HG02884 (cell line): ENCODE data around the gene MECR.

Experiments used
- ATAC-seq: cut with Tn5 transposase; IDR thresholded peaks from one replicate; pipeline ENCODE4 v1.9.1; 2021; ENCODE audit warnings: mild to moderate bottlenecking, moderate library complexity; ENCODE audit not compliant: unreplicated experiment

Gene MECR

DNA sequence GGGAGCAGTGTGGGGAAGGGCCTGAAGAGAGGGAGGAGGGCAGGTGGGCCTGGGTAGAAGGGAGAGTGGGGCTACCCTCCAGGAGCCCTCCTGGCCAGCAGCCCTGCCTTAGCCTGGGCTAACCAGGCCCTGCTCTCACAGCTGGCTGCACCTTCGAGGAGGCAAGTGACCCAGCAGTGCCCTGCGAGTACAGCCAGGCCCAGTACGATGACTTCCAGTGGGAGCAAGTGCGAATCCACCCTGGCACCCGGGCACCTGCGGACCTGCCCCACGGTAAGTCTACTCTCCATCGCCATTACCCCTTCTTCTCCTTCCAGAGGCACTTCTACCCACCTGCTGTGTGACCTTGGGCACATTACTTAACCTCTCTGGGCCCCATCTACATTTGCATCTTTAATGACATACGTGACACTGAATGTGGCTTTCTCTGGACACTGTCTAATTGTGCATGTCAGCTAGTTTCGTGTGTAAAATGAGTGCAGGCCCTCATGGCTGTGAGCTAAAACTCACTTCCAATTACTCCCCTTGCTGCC, 24.5 kb upstream of the MECR start:
- no peak for ATAC-seq

DNA sequence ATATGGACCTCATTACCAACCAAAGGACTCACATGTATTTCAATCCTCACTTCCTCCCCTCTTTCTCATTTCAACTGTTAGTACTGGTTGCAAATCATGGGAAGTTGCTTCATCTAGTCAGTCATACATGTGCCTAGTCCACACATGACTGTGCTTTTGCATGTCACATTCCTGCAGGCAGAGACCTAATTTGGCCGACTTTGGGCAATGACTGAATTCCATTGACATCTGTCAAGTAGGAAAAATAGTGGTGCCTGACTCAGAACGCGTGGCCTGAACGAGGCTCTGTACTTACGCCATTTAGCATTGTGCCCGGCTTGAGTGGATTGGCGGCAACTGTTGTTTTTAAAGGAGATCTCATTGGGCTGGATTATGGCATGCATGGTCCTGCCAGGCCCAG, 23.6 kb upstream of the MECR start:
- ATAC-seq = no peak

DNA sequence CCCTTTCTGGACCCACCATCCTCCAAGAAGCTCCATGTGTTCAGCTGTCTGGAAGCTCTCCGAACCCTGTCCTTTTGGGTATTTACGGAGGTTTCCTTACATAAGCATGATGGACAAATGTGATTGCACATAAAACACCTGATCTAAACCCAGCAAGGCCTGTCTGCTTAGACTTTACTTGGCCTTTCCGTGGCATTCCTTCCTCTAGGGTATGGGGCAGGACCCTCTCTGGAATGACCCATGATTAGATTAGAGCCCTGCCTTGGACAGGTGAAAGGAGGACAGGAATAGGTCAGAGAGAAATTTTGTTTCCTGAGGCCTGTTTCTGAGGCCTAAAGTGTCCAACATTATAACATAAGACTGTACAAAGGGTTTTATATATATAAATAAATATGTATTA, 22.4 kb upstream of the MECR start:
- ATAC-seq = no peak

DNA sequence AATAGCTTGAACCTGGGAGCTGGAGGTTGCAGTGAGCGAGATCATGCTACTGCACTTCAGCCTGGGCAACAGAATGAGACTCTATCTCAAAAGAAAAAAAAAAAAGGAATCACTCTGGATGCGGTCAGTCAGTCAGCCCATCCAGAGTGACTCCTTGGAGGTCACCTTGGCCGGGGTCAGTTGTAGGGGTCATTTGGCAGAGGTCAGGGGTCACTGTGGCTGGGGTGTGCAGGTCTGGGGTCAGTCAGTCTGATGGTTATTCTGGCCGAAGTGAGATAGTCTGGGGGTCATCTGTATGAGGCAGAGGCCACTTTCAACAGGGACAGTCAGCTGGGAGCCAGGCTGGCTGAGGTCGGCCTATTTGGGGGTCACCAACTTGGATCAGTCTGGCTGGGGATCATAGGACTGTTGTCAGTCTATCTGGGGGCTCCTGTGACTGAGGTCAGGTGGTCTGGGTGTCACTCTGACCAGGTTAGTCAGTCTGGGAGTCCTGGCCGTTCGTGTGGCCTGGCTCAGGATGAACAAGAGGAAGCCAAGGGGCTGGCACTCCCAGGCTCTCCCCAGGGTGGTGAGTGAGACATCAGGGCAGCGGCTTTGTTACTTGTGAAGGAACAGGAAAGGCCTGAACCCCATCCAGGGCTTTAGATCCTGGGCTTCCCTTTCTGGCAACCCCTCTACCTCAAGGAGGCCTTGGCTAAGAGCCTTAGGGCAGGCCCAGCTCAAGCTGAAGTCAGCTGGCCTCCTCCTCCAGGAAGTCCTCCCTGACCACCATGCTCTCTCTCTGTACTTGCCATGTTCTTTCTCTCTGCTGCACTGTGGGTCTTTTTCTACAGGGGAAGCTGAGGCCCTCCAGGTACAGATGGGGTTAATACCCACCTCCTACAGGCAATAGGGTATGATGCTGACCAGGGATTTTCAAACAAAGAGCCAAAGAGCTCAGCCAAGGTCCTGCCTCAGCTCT, 20.7 kb upstream of the MECR start:
- no peak for ATAC-seq

DNA sequence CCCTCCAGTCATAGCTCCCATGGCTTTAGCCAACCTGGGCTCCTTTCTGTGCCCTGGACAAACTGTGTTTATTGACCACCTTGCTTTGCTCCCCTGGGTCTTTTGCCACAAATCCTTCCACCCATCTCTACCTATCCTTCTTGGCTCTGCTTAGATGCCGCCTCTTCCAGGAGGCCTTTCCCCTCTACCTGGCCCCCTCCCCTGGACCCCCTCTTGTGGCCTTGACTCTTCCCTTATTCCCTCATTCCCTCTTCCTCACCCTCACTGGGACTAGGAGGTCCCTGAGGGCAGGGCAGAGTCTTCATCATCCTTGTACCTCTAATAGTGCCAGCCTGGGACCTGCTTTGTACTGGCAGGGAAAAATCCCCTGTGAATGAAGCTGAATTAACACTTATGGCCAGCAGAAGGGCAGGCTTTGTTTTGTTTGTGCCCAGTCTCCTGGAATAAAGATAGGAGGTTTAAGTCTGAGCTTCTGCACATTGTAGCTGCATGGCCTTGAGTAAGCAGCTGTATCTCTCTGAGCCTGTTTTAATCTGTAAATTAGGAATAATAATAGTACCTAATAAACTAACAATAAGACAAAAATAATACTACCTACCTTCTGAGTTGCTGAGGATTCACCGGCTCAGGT, 19.3 kb upstream of the MECR start:
- no peak for ATAC-seq

DNA sequence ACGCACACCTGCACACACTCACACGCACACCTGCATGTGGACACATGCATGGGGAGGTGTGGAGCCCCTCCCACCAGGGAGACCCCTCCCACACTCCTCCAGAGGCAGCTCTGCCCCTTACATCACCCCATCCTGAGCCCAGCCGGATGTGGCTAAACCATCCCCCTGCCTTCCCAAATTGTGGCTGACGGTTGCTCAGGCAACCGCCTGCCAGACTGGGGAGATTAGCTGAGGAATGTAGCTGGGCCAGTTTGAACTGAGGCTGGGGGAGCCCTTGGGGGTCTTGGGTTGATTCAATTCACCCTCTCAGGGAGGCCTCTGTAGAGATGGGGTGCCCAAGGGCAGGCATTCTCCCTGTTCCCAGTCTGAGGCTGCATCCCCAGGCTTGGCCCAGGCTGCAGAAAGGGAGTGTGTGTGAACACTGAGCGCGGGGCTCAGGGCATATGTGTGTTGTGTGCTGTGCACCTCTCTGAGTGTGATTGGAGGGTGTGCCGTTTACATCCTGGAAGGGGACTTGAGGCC, 18.5 kb upstream of the MECR start:
- ATAC-seq = no peak

DNA sequence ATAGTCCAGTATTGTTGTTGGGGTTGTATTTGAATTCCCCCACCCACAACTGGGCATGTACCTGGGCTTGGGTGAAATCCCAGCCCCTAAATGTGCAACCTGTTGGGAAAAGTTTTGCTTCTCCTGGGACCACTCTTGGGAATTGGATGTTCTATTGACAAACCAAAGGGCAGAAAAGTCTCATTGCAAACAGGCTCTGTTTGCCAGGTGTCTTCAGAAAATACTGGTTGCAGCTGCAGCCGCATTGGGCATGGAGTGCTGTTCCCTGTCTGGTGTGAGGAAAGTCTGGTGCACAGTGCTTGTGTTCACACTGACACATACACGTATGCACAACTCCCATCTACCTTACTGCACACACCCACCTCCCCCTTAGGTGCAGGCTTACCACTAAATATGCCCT, 17.7 kb upstream of the MECR start:
- ATAC-seq = no peak

DNA sequence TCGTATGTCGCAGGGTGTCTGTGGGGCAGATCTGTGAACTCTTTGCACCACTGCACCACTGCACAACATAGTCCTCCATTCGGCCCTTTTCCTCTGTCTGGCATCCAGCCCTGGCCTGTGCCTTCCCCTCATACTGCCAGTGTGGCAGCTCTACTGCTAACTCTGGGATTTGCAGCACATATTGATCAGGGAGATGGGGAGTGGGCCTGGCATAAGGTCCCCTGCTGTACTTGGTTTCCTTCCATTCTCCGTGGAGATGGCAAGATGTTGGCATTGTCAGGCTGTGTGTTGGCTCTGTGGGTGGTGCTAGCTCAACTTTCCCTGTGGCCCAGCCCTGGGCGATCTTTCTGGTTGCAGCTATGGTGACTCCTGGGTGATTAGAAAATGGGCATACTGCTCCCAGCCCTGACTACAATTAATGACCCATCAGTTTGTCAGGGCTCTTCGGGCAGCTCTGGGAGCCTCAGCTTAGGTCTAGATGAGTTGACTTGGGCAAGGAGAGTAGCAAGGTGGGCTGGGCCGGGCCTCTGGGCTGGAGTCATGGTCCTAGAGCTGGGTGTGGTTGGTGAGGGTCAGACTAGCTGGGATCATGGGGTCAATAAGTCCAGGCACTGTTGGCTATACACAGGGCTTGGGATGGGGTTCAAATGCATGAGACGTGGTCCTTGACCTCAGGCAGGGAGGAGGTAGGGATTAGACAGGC, 17.0 kb upstream of the MECR start:
- ATAC-seq = no peak

DNA sequence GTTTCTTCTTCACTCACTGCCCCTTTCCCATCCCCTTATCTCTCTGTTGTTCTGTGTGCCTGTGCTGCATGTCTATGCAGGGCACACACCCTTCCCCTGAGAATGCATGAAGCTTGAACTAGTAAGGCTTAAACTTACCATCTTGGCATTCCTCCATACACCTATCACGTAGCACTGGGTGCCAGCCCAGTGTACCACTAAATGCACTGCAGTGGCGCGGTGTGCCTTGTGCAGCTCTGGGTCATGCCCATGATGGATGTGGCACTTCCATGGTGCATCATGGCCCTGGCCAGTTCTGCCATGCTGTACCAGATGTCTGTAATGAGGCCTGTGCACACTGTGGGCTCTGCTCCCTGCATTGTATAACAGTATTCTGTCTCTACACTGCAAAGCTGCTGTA, 16.3 kb upstream of the MECR start:
- no peak for ATAC-seq

DNA sequence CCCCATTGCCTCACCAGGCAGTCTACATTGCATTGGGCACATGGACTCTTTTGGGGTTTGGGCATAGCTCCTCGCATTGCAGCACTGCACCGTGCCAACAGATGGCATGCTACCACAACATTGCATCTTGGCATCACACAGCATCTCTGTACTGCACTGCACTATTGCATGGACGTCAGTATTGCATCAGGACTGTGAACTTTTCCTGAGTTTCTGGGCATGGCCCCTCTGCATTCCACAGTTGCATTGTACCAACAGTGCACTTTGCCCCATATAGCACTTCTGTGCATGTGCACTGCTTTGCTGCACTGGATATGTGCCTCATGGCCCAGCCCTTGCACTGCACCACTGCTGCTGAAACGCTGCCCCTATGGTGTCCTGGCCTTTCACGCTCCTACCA, 15.1 kb upstream of the MECR start:
- ATAC-seq = no peak

DNA sequence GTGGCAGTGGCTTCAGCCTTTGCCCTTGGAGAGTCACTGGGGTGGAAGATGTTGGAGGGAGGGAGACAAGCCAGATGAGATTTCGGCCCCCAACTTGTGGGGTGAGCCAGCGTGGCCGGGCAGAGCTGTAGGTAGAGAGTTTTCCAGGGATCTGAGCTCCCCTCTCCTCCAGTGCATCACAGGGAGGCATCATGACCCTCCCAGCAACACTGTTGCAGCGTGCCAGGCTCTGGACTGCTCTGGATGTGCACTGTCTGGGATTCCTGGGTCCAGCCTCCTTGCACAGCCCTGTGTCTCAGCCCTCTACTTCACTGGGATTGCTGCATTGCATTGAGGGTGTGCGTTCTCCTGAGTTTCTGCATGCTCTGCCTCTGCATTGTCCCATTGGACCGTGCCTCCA, 14.5 kb upstream of the MECR start:
- no peak for ATAC-seq

DNA sequence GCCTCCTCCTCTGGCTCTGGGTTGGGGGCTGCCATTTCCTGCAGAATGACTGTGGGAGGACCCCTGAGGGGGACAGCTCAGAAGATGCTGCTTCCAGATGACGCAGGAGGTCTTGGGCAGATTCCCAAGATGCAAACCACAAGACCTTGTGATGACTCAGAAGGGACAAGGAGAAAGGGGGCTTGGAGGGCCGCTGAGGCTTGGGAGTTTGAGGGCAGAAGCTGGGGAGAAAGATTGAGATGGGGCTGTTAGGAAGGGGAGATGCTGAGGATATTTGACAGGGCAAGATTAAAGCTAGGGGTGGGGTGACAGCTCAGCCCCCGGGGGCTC, 13.1 kb upstream of the MECR start:
- no peak for ATAC-seq

DNA sequence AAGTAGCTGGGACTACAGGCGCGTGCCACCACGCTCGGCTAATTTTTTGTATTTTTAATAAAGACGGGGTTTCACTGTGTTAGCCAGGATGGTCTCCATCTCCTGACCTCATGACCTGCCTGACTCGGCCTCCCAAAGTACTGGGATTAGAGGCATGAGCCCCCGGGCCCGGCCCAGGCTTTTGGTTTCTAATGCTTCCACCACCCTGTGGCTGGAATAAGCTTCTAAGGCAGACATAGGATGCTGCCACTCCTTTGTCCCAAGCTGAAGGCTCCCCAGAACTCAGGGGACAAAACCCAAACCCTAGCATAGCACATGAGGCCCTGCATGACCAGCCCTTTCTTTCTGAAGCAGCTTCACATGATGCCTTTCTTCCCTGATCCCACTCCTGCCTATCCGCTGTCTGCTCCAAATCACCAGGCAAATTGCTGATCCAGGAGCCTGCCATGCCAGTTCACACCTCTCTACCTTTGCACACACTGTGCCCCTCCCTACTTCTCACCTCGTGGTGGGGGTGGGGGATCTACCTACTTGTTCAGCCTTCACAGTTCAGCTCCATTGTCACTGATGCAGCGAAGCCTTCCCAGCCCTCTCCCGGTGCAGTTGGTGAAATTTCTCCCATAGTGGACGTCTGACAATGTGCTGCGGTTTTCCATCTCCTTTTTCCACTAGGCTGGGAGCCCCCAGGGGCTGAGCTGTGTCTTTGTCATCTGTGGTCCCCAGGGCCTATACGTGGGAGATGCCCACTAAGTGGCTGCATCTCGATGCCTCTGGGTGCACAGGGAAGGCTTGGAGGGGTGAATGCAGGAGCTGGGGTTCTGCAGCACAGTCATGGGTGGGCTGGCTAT, 12.5 kb upstream of the MECR start:
- ATAC-seq = no peak

DNA sequence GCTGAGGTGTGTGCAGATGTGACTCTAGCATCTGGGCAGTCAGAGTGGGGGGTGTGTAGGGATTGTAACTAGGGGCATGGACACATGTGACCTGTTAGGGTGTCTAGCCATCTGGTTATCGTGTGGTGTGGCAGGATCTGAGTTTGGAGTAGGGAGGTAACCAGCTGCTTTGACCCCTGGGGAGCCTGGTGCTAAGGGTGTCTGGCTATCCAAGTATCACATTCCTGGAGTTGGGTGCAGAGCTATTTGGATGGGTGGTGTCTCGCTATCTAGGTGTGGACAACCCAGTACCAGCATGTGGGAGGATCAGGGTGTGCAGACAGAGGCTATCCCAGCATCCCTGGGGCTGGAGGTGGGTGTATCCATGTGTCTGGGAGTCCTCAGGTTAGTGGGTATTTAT, 10.3 kb upstream of the MECR start:
- ATAC-seq = no peak

DNA sequence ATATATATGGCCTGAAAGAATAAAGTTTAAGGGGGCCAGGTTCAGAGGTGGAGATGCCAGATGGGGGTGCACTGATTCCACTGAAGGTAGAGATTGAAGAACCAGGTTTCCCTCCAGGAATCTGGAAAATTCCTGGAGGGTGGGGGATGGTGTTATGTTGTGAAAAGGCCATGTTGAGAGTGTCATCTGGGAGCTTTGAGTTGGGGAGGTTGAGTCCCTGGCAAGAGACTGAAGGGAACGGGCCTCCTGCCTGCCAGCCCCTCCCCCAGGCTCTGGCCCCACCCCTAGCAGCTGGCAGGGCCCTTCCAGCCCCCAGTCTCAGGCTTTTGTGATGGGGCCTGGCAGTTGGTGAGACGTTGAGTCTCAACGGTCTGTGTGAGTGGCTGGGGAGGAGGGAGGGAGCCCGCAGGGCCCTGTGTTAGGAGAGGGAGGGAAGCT, 9.7 kb upstream of the MECR start:
- no peak for ATAC-seq

DNA sequence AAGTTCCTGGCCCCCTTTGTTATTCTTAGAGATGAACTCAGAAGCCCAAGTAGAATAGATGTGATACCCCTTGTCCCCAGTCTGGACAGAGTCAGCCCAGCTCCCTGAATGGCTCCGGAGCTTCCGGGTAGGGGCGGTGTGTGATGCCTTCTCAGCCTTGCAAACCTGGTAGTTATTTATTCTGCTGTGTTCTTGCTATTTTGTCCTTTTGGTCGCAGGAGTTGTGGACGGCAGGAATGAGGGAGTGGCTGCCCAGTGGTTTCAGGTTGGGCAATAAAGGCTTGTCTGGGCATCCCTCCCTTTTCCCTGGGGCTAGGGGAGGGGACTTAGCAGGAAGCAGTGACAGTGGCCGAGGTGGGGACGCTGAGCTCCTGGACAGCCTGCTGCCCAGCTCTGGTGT, 8.4 kb upstream of the MECR start:
- no peak for ATAC-seq

DNA sequence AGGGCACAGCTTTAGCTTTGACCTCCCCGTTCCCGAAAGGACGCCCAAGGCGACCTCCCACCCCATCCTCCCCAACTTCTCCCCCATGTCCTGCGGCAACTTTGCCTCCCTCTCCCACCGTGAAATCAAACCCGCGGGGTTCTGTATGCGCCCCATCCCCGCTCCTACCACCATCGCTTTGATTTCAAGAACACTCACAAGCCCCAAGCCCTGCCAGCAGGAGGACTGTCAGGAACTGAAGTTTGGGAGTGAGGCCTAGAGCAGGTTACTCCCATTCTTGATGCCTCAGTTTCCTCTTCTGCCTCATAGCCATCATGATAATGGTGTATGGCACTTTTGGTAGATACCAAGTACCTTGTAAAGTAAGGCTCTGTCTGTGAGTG, 7.9 kb upstream of the MECR start:
- ATAC-seq = no peak

DNA sequence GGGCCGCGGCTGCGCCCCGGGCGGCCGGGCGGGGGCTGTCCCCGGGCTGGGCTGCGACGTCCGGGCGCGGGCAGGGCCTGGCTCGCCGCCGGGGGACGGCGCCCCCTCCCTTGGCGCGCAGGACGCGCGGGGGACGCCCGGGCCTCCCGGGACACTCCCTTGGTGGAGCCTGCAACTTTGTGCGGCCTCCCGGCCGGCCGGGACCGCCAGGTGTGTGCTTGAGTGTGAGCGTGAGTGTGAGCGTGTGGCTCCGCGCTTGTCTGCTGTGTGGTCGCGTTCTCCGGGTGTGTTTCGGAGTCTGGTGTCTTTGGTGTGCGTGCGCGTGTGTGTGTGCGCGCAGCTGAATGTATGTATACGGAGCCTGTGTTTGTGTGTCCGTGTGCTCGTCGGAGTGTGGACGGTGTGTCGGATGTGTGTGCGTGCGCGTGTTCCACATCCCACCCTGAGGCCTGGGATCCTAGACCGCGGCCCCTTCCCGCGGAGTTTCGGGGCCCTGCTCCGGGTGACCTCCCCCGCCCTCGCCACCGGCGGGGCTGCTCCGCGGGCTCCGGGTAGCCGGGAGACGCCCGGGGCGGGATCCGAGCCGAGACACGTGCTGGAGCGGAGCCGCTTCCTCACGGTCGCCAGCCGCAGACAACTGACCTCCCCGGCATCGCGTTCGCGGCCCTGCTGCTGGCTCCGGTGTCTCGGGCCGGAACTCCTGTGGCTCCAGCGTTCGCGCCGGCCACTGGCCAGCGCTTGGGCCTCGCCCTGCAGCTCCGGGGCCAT, 7.3 kb upstream of the MECR start:
- no peak for ATAC-seq

DNA sequence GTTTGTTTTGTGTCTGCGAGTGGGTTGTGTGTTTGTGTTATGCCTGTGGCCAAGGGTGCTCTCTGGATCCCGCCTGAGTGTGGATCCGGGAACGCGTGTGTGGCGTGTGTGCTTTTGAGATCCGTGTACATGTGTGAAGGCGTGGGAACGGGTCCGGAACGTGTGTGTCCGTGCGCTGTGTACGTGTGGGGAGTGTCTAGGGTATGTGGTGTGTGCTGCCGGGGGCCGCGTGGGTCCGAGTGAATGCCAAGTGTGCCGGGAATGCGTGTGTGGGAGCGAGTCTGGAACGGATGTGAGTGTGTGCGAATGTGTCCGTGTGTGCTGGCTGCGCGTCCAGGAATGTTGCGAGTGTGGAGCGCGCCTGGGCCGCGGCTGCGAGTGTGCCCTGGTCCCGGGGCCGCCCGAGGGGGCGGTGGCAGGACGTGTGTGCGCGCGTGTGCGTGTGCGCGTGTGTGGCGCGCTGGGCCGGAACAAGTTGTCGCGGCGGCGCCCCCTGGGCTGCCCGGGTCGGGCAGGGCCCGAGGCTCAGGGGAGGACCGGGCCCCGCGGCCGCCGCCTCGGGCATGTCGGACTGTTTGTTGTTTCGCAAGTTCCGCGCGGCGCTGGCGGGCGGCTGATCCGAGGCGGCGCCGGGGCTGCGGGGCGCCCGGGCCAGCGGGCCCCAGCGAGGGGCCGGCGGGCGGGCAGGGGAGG, 6.5 kb upstream of the MECR start:
- no peak for ATAC-seq
